Measurements from ENCODE around the gene IL20.
"Not testable (repeated sequence)": the region's sequence is repeated elsewhere in the genome, so short reads cannot be mapped to it uniquely, and the experiment has no call there.

Gene IL20

GRCh38 chr1:206846487-206846886 is 18.9 kb upstream of the IL20 start:
- no peak for DNase-seq

- no peak for DNase-seq
Observed at GRCh38 chr1:206847337-206847834, 18.0 kb upstream of the IL20 start.

GRCh38 chr1:206847946-206848345 is 17.5 kb upstream of the IL20 start:
- no peak for DNase-seq

- DNase-seq = no peak
Observed at GRCh38 chr1:206850401-206850800, 15.0 kb upstream of the IL20 start.

GRCh38 chr1:206851341-206852010 is 13.9 kb upstream of the IL20 start:
- DNase-seq = no peak

GRCh38 chr1:206852662-206853061 is 12.8 kb upstream of the IL20 start:
- DNase-seq = not testable (repeated sequence)

GRCh38 chr1:206853696-206854095 is 11.7 kb upstream of the IL20 start:
- not testable (repeated sequence) for DNase-seq

- no peak for DNase-seq
Observed at GRCh38 chr1:206854401-206855129, 10.9 kb upstream of the IL20 start.

GRCh38 chr1:206855859-206856258 is 9.6 kb upstream of the IL20 start:
- DNase-seq = no peak

GRCh38 chr1:206856674-206857464 is 8.6 kb upstream of the IL20 start:
- no peak for DNase-seq

- no peak for DNase-seq
Observed at GRCh38 chr1:206859082-206859521, 6.3 kb upstream of the IL20 start.

- no peak for DNase-seq
Observed at GRCh38 chr1:206860165-206860564, 5.3 kb upstream of the IL20 start.

- no peak for DNase-seq
Observed at GRCh38 chr1:206863266-206863665, 2.2 kb upstream of the IL20 start.

GRCh38 chr1:206866062-206866461 is 639 bp downstream of the IL20 start:
- no peak for DNase-seq

- no peak for DNase-seq
Observed at GRCh38 chr1:206867239-206867638, 1.8 kb downstream of the IL20 start.

GRCh38 chr1:206867716-206868115 is 2.3 kb downstream of the IL20 start:
- no peak for DNase-seq

GRCh38 chr1:206868264-206868663 is 2.8 kb downstream of the IL20 start:
- no peak for DNase-seq

GRCh38 chr1:206872139-206872538 is 6.7 kb downstream of the IL20 start:
- DNase-seq = no peak

- DNase-seq = no peak
Observed at GRCh38 chr1:206873603-206874188, 8.3 kb downstream of the IL20 start.

GRCh38 chr1:206875752-206876377 is 10.4 kb downstream of the IL20 start:
- DNase-seq = no peak

- DNase-seq = no peak
Observed at GRCh38 chr1:206878456-206878855, 13.0 kb downstream of the IL20 start.

- DNase-seq = no peak
Observed at GRCh38 chr1:206880314-206880713, 14.9 kb downstream of the IL20 start.

GRCh38 chr1:206882555-206882954 is 17.1 kb downstream of the IL20 start:
- no peak for DNase-seq
